ENCODE results near the gene CLSTN2. TPM values are rescaled to one million over a fixed set of nuclear protein-coding genes. Genes with fewer than 3 reads are reported as not detected.

CLSTN2 gene
- total and polyA plus RNA-seq, 2 of the 8 experiments (the other 6 are each of a cell fraction or from before 2014, with no cell fraction given): 0.39 to 0.52 TPM

- Histone ChIP-seq H2AK5ac (ENCODE audit: low read depth, low read length) (no peak overlapping the region), H3K27me3 (replicated peaks in 1 of 4; ENCODE audit: control insufficient read depth in 3 of 4, extremely low read depth in 1 of 4, insufficient read depth in 3 of 4, low read length in 3 of 4) (peaks cover 0 to 2% (median 0%) of the 10 kb centered on the region in 4 experiments; a peak in 1 of 7 replicates), H3K4me1 (replicated peaks in 1 of 4; ENCODE audit: control insufficient read depth in 3 of 4, insufficient read depth in 4 of 4, low read length in 3 of 4) (peaks cover 0 to 14% (median 8%) of the 10 kb centered on the region in 4 experiments; a peak in 3 of 7 replicates), H2BK12ac (ENCODE audit: low read depth, low read length) (no peak overlapping the region), H3K4me2 (ENCODE audit: insufficient read depth in 1 of 2, low read depth in 2 of 2, low read length in 2 of 2) (no peak overlapping the region), H3K9ac (replicated peaks in 1 of 4; ENCODE audit: extremely low read depth in 1 of 4, low read depth in 3 of 4, low read length in 3 of 4) (no peak overlapping the region), H4K5ac (ENCODE audit: insufficient read length, low read depth, low read length) (no peak overlapping the region), H4K91ac (replicated peaks; ENCODE audit: insufficient read length, low read length) (no peak overlapping the region), H3K23ac (ENCODE audit: insufficient read length) (no peak overlapping the region), H3K9me3 (ENCODE audit: insufficient read depth in 2 of 2, low read depth in 1 of 2, low read length in 1 of 2) (no peaks in the 10 kb centered on the region), H3K23me2 (ENCODE audit: low read depth, low read length) (no peaks in the 10 kb centered on the region), H3K79me2 (ENCODE audit: control insufficient read depth in 1 of 2, insufficient read depth in 2 of 2, low read length in 2 of 2) (no peaks in the 10 kb centered on the region), H3K4ac (replicated peaks; ENCODE audit: insufficient read length, low read depth, low read length) (no peak overlapping the region), H3K4me3 (ENCODE audit: extremely low read depth in 1 of 4, insufficient read depth in 2 of 4, low read depth in 3 of 4, low read length in 4 of 4) (no peak overlapping the region), H3K18ac (ENCODE audit: extremely low read depth, low read length) (0 out of 2 replicates have a peak overlapping the region, but pooled peaks have one; percentile 28), H2BK20ac (ENCODE audit: low read length) (no peak overlapping the region), H3K56ac (replicated peaks; ENCODE audit: insufficient read length, low read depth, low read length) (no peak overlapping the region), H3K27ac (ENCODE audit: low read depth, low read length) (no peak overlapping the region), H2BK5ac (ENCODE audit: low read depth, low read length) (no peak overlapping the region; the same call in 1 of the 2 replicates), H2BK120ac (replicated peaks; ENCODE audit: low read depth, low read length) (no peak overlapping the region), H4K8ac (ENCODE audit: extremely low read depth, insufficient read depth, low read length) (no peak overlapping the region), H3K79me1 (ENCODE audit: low read depth, low read length) (no peaks in the 10 kb centered on the region), H2BK15ac (ENCODE audit: low read length) (no peak overlapping the region), H3K36me3 (ENCODE audit: control insufficient read depth in 2 of 4, insufficient read depth in 4 of 4, low read length in 3 of 4) (no peaks in the 10 kb centered on the region), H2AFZ (ENCODE audit: low read length) (0 out of 2 replicates have a peak overlapping the region, but pooled peaks have one; percentile 73), H3K14ac (ENCODE audit: insufficient read length) (no peak overlapping the region), H4K20me1 (replicated peaks in 1 of 2; ENCODE audit: control insufficient read depth in 1 of 2, insufficient read depth in 2 of 2, low read length in 2 of 2) (no peaks in the 10 kb centered on the region)
- FAIRE-seq: no peak
- TF ChIP-seq RXRA (IDR thresholded peaks at IDR 0.05; ENCODE audit: insufficient read depth, low read depth, low read length) (no peak), NANOG (IDR thresholded peaks at IDR 0.05; ENCODE audit: insufficient read depth, low read depth, low read length, poor library complexity, severe bottlenecking) (no peak), POLR2AphosphoS5 (IDR thresholded peaks at IDR 0.05; ENCODE audit: low read depth, low read length) (no peak), MAFK (IDR thresholded peaks at IDR 0.05; ENCODE audit: low read depth, low read length) (no peak)
- WGBS, 2 experiments (ENCODE audit: extremely low coverage in 1 of 2, insufficient coverage in 1 of 2, insufficient read length in 1 of 2, insufficient replicate concordance in 2 of 2, low coverage in 1 of 2, low lambda C conversion rate in 2 of 2, missing lambda C conversion rate in 1 of 2): 95% methylated on average over 2 of the region's 2 CpGs; no CpG with 5 or more reads in 1 of the 2 experiments
- DNase-seq (ENCODE audit: low read depth in 1 of 2, low spot score in 2 of 2): no peak
- CTCF ChIA-PET (ENCODE audit: partially characterized antibody): no interaction called here
- POLR2A ChIA-PET (ENCODE audit: partially characterized antibody): no interaction called here
Measured at GRCh38 chr3:140199008-140199407, 264.0 kb downstream of the CLSTN2 start.

Measured in H1 (cell line).